HepG2 (cell line): ENCODE measurements around the gene RSAD1. TPM values are rescaled to one million over a fixed set of nuclear protein-coding genes. Genes with fewer than 3 reads are reported as not detected.

Experiments
- CHD4 ChIP-seq: fragments of 200-600 bp; sonication (generic); IDR thresholded peaks from 2 replicates; pipeline ENCODE4 v1.7.0; 2017; ENCODE audit warnings: mild to moderate bottlenecking, low read length, borderline replicate concordance
- IRF1 ChIP-seq: sonication (generic); formaldehyde crosslinking; IDR thresholded peaks from 2 replicates; pipeline ENCODE4 v1.4.0; 2020; ENCODE audit warnings: low read depth, mild to moderate bottlenecking, missing genetic modification reagents
- MTERF4 ChIP-seq: sonication (generic); formaldehyde crosslinking; IDR thresholded peaks from 2 replicates; pipeline ENCODE4 v1.8.0; 2023; ENCODE audit warnings: mild to moderate bottlenecking, missing genetic modification reagents
- MXD1 ChIP-seq: sonication (generic); formaldehyde crosslinking; IDR thresholded peaks from 2 replicates; pipeline ENCODE4 v1.4.0; 2020; ENCODE audit warnings: mild to moderate bottlenecking, missing genetic modification reagents
- TEAD2 ChIP-seq: sonication (generic); formaldehyde crosslinking; IDR thresholded peaks from 2 replicates; pipeline ENCODE4 v1.9.0; 2021; ENCODE audit warnings: missing genetic modification reagents
- TMF1 ChIP-seq: sonication (generic); formaldehyde crosslinking; IDR thresholded peaks from 2 replicates; pipeline ENCODE4 v1.8.1; 2022; ENCODE audit warnings: low read depth, missing genetic modification reagents
- ZNF260 ChIP-seq: sonication (generic); formaldehyde crosslinking; IDR thresholded peaks from 2 replicates; pipeline ENCODE4 v1.4.0; 2020; ENCODE audit warnings: missing genetic modification reagents, low read depth, mild to moderate bottlenecking, borderline replicate concordance
- ZNF263 ChIP-seq: sonication (generic); formaldehyde crosslinking; IDR thresholded peaks from 2 replicates; pipeline ENCODE4 v1.4.0; 2020; ENCODE audit warnings: missing genetic modification reagents
- ZNF672 ChIP-seq: sonication (generic); formaldehyde crosslinking; IDR thresholded peaks from 2 replicates; pipeline ENCODE4 v1.8.1; 2022; ENCODE audit warnings: missing genetic modification reagents
- ZNF720 ChIP-seq: sonication (generic); formaldehyde crosslinking; IDR thresholded peaks from 2 replicates; pipeline ENCODE4 v1.4.0; 2020; ENCODE audit warnings: missing genetic modification reagents
- ZNF770 ChIP-seq: sonication (generic); formaldehyde crosslinking; IDR thresholded peaks from 2 replicates; pipeline ENCODE4 v1.5.0; 2020; ENCODE audit warnings: mild to moderate bottlenecking, missing genetic modification reagents
- polyA plus RNA-seq, 8 experiments: library from polyadenylated mRNA; depleted of rRNA in 3 of 8; stranded (reverse) in 7 of 8; unstranded in 1 of 8; fragments of >200 nt; fragmentation: Illumina TruSeq in 4 of 8; extraction: Trizol in 4 of 8; gene quantifications; 2 replicates each; pipeline versions ENCODE4 v1.2.1 to v1.2.3, GENCODE V29; 2011 to 2016; ENCODE audit warnings: low read depth in 4 of 8, missing spikeins in 1 of 8, mixed read lengths in 1 of 8; ENCODE audit not compliant: insufficient read depth in 1 of 8
- total RNA-seq, 5 experiments: library from RNA; depleted of rRNA; stranded (reverse); fragments of >200 nt; fragmentation: Illumina TruSeq; extraction: Trizol; gene quantifications; 2 replicates each; pipeline ENCODE4 v1.2.3, GENCODE V29; 2016; ENCODE audit warnings: low read depth in 1 of 5
- TF ChIP-seq, protein P1 (sequence below): sonication (generic); formaldehyde crosslinking; IDR thresholded peaks from 2 replicates; pipeline ENCODE4 v1.5.1; 2020; ENCODE audit warnings: mild to moderate bottlenecking, missing genetic modification reagents

Gene RSAD1
- total and polyA plus RNA-seq, 2 of the 13 experiments (the other 11 are each of a cell fraction or from before 2014, with no cell fraction given): 22.7 to 27.7 TPM

- TF ChIP-seq MXD1: no peak
- no peak for TF ChIP-seq IRF1 (CRISPR knock-in tag)
- no peak for TF ChIP-seq CHD4
- no peak for TF ChIP-seq TEAD2 (CRISPR knock-in tag)
- no peak for TF ChIP-seq ZNF672
- TF ChIP-seq ZNF770 (CRISPR knock-in tag): peak; percentile 77
- no peak for TF ChIP-seq ZNF260
- peak; percentile 58; the same call in 1 of the 2 replicates for TF ChIP-seq ZNF263 (CRISPR knock-in tag)
- TF ChIP-seq ZNF720 (CRISPR knock-in tag): no peak
- no peak for TF ChIP-seq TMF1
- TF ChIP-seq, protein P1, sequence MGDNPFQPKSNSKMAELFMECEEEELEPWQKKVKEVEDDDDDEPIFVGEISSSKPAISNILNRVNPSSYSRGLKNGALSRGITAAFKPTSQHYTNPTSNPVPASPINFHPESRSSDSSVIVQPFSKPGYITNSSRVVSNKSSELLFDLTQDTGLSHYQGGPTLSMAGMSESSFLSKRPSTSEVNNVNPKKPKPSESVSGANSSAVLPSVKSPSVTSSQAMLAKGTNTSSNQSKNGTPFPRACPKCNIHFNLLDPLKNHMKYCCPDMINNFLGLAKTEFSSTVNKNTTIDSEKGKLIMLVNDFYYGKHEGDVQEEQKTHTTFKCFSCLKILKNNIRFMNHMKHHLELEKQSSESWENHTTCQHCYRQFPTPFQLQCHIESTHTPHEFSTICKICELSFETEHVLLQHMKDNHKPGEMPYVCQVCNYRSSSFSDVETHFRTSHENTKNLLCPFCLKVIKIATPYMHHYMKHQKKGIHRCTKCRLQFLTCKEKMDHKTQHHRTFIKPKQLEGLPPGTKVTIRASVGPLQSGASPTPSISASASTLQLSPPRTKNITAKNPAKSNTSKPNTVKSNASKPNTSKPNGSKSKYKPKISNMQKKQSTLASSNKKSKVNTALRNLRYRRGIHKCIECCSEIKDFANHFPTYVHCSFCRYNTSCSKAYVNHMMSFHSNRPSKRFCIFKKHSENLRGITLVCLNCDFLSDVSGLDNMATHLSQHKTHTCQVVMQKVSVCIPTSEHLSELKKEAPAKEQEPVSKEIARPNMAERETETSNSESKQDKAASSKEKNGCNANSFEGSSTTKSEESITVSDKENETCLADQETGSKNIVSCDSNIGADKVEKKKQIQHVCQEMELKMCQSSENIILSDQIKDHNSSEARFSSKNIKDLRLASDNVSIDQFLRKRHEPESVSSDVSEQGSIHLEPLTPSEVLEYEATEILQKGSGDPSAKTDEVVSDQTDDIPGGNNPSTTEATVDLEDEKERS (CRISPR knock-in tag): no peak
- no peak for TF ChIP-seq MTERF4
These were observed 3.3 kb upstream of the RSAD1 start (continued) for GRCh38 chr17:50475362-50475761.
